Psoas muscle (tissue), 8 donors: Measurements from ENCODE around the gene SNRNP25. TPM values are rescaled to one million over a fixed set of nuclear protein-coding genes. Genes with fewer than 3 reads are reported as not detected.
A peak's percentile ranks its signal among the peaks of the same experiment; 100 is the strongest.

Experiments used
- ATAC-seq, 4 donors: fragments of 200-7000 bp; cut with Tn5 transposase; one replicate each; pipeline ENCODE4 v1.9.1; 2020; ENCODE audit warnings: moderate library complexity in 3 of 4, mild to moderate bottlenecking in 2 of 4
- DNase-seq, 2 donors: peaks; one replicate each; pipeline ENCODE4 v3.0.0-alpha.2; 2020
- H3K27ac ChIP-seq: fragments of 200-600 bp; one replicate; pipeline ENCODE4 v1.8.0; 2022
- H3K27me3 ChIP-seq, 3 donors: fragments of 200-600 bp in 1 of 3; one replicate each; pipeline versions ENCODE4 v1.6.1 to v1.8.0; 2013 to 2022; ENCODE audit warnings: low read length in 2 of 3, mild to moderate bottlenecking in 2 of 3, moderate library complexity in 1 of 3; ENCODE audit not compliant: insufficient read depth in 3 of 3
- H3K36me3 ChIP-seq, 2 donors: fragments of 200-600 bp in 1 of 2; one replicate each; pipeline versions ENCODE4 v1.6.1 to v1.8.0; 2013 to 2022; ENCODE audit warnings: low read depth in 1 of 2, mild to moderate bottlenecking in 1 of 2, moderate library complexity in 1 of 2; ENCODE audit not compliant: insufficient read depth in 1 of 2
- H3K4me1 ChIP-seq: fragments of 200-600 bp; one replicate; pipeline ENCODE4 v1.8.0; 2022
- H3K4me3 ChIP-seq: fragments of 200-600 bp; one replicate; pipeline ENCODE4 v1.8.0; 2022; ENCODE audit warnings: mild to moderate bottlenecking
- H3K9me3 ChIP-seq: fragments of 200-600 bp; one replicate; pipeline ENCODE4 v1.8.0; 2022
- CTCF ChIP-seq: fragments of 200-600 bp; IDR thresholded peaks from one replicate; pipeline ENCODE4 v1.8.0; 2022; ENCODE audit warnings: antibody characterized with exemption
- WGBS, 3 donors: extraction: QIAGEN DNeasy Blood & Tissue Kit; methylation state at CpG; one replicate each; pipeline versions ENCODE4 v1.1.6 to v1.1.7; 2013; 5-methylcytosine and 5-hydroxymethylcytosine counted together
- intact Hi-C, 2 donors: fragments of 100-400 bp; cut with DNase I; formaldehyde crosslinking; loops; one replicate each; pipeline versions ENCODE4 v1.11.0 to v1.14.2; 2022
- polyA plus RNA-seq, 3 donors: library from polyadenylated mRNA; stranded (reverse); fragments of 200-250 nt; gene quantifications; one replicate each; pipeline ENCODE4 v1.2.3, GENCODE V29; 2013
- total RNA-seq, 4 donors: library from RNA; stranded (reverse); fragmentation: NEBNext Ultra II Directional in 2 of 4; extraction: Animal tissue kit (Norgen Biotek cat#: 25700) in 2 of 4; gene quantifications; one replicate each; pipeline versions ENCODE4 v1.2.1 to v1.2.4, GENCODE V29; 2021 to 2023
- donor health status: healthy with polysubstance abuse.
- donor health status: DM: no; HTN: no; CAD: no; lungs with moderate emphysema.
- donor health status: Bipolar disorder and iron deficiency.
- donor health status: healthy.
- donor health status: DM: yes; HTN: yes; CAD: no.
- donor health status: DM: no; HTN: no; CAD: no.
- donor health status: DM: no; HTN: no; CAD: no.
- donor health status: DM: yes; HTN: yes; CAD: no.

SNRNP25 gene
- total and polyA plus RNA-seq, 7 donors: 40.0 to 82.2 (median 62.0) TPM

- Histone ChIP-seq H3K9me3 (no peaks in the 10 kb centered on the region), H3K27me3 (no peaks in the 10 kb centered on the region), H3K36me3 (peaks cover 0 to 34% of the 10 kb centered on the region in 2 donors), H3K4me3 (no peak overlapping the region), H3K4me1 (peaks cover 30% of the 10 kb centered on the region), H3K27ac (no peak overlapping the region)
- WGBS, 3 donors: 92 to 96% (median 93%) methylated on average over 5 of the region's 5 CpGs
- TF ChIP-seq CTCF: no peak
- intact Hi-C loops: no loop called here
- DNase-seq (no peak), ATAC-seq (no peak)
Observed at GRCh38 chr16:94918-95265, 41.3 kb downstream of the SNRNP25 start.

GRCh38 chr16:96935-97381, 43.3 kb downstream of the SNRNP25 start:
- Histone ChIP-seq H3K27ac (peak overlapping the region; percentile 44), H3K9me3 (no peaks in the 10 kb centered on the region), H3K27me3 (no peaks in the 10 kb centered on the region), H3K36me3 (peaks cover 0 to 25% of the 10 kb centered on the region in 2 donors), H3K4me1 (peaks cover 37% of the 10 kb centered on the region), H3K4me3 (no peak overlapping the region)
- TF ChIP-seq CTCF: peak; percentile 99
- WGBS, 3 donors: 5 to 16% (median 7%) methylated on average over 11 of the region's 11 CpGs
- peak; percentile 93 to 95 (median 94) for ATAC-seq
- DNase-seq: peak; percentile 93 to 97
- intact Hi-C loops: loop anchor here (1.0 to 2.0 kb wide), 2 partner anchors 30 to 32 kb away; no protein-coding TSS in a partner anchor

GRCh38 chr16:97822-98221, 44.2 kb downstream of the SNRNP25 start:
- H3K9me3 ChIP-seq: no peaks in the 10 kb centered on the region
- DNase-seq (no peak), ATAC-seq (no peak)
- no peaks in the 10 kb centered on the region for H3K27me3 ChIP-seq
- H3K4me1 ChIP-seq: peaks cover 40% of the 10 kb centered on the region
- peak overlapping the region; percentile 44 for H3K27ac ChIP-seq
- no peak for TF ChIP-seq CTCF
- intact Hi-C loops: loop anchor here (1.0 to 2.0 kb wide), 2 partner anchors 31 to 33 kb away; no protein-coding TSS in a partner anchor
- no peak overlapping the region for H3K4me3 ChIP-seq
- peaks cover 0 to 16% of the 10 kb centered on the region in 2 donors for H3K36me3 ChIP-seq
- 86 to 93% (median 88%) methylated on average over 8 of the region's 8 CpGs for WGBS, 3 donors

GRCh38 chr16:100989-101388, 47.4 kb downstream of the SNRNP25 start:
- Histone ChIP-seq H3K4me3 (no peak overlapping the region), H3K9me3 (no peaks in the 10 kb centered on the region), H3K36me3 (peaks cover 0 to 18% of the 10 kb centered on the region in 2 donors), H3K27me3 (no peaks in the 10 kb centered on the region), H3K4me1 (peaks cover 52% of the 10 kb centered on the region), H3K27ac (peak overlapping the region; percentile 73)
- intact Hi-C loops: no loop called here
- ATAC-seq: no peak
- TF ChIP-seq CTCF: no peak
- DNase-seq: no peak
- WGBS, 3 donors: 78 to 86% (median 78%) methylated on average over 5 of the region's 5 CpGs

- H3K27ac ChIP-seq: peak overlapping the region; percentile 73
- H3K27me3 ChIP-seq: no peaks in the 10 kb centered on the region
- H3K4me1 ChIP-seq: peaks cover 52% of the 10 kb centered on the region
- no peak for TF ChIP-seq CTCF
- H3K9me3 ChIP-seq: no peaks in the 10 kb centered on the region
- H3K4me3 ChIP-seq: peak overlapping the region; percentile 9
- no peak for ATAC-seq
- intact Hi-C loops: no loop called here
- WGBS, 3 donors: 80 to 94% (median 86%) methylated on average over 6 of the region's 6 CpGs
- peaks cover 0 to 20% of the 10 kb centered on the region in 2 donors for H3K36me3 ChIP-seq
- DNase-seq: no peak
Observed at GRCh38 chr16:101586-101985, 48.0 kb downstream of the SNRNP25 start.
